MV-4-11 (cell line): ENCODE measurements around the gene PATE4.
A peak's percentile ranks its signal among the peaks of the same experiment; 100 is the strongest.
"Not testable (repeated sequence)": the region's sequence is repeated elsewhere in the genome, so short reads cannot be mapped to it uniquely, and the experiment has no call there.

Source experiments
- DNase-seq: peaks from one replicate; lab custom pipeline; 2025; lab: John Stamatoyannopoulos, UW

PATE4 gene, protein sequence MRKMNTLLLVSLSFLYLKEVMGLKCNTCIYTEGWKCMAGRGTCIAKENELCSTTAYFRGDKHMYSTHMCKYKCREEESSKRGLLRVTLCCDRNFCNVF

DNA sequence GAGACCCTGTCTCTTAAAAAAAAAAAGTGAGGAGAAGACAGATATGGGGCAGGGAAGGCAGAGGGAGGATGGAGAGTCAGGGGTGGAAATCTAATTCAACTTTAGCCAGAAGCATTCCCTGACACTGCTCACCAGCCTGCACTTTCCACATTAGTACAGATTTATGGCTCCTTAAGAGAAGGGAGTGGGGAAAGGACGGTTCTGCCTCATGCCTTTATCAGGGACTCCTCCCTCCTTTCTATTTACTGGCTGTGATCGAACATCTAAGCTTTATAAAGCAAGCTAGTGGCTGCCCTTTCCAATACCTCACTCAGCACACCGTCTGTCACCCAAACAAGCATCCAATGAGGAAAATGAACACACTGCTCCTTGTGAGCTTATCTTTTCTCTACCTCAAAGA, at the start of gene PATE4:
PATE4 (plus strand) TSS at position 301 of the 400 bp plus-strand sequence; CDS start at position 345, 44 bp downstream.
- no peak for DNase-seq

DNA sequence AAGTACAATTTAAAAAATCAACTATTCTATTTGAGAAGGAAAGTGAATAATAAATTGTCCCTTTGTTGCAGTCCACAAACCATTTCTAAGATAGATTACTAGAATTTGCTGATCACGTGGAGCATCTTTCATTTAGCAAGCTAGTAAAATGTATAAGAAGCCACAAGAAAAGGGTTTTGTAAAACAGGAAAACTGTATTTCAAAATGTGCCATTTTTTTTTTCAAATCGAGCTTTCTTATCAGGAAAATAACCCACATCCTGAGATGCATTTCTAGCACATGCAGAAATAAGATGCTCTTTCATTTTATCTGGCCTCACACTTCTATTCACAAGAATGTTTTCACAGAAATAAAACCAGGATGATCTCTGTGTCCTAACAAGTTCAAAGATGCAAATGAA, 48.4 kb upstream of the PATE4 start:
- no peak for DNase-seq

DNA sequence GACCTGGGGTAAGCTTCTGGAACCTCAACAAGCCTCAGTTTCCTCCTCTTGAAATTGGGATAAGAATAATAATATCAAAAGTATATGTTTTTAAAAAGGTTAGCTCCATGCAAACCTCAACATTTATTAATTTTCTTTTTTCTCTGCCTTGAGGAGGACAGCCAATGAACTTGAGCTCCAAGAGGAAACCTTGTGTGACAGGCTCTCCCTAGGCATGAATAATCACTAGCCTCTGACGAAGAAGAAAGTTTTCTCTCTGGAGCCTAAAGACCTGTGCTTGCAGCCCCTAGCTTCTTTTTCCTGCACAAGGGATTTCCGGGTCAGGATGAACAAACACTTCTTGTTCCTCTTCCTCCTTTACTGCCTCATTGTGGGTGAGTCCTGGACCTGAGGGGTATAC, 45.3 kb upstream of the PATE4 start, which contains the start of gene PATE3:
PATE3 (plus strand) TSS at position 301 of the 400 bp plus-strand sequence; CDS start at position 326, 25 bp downstream.
- peak; percentile 12 for DNase-seq

DNA sequence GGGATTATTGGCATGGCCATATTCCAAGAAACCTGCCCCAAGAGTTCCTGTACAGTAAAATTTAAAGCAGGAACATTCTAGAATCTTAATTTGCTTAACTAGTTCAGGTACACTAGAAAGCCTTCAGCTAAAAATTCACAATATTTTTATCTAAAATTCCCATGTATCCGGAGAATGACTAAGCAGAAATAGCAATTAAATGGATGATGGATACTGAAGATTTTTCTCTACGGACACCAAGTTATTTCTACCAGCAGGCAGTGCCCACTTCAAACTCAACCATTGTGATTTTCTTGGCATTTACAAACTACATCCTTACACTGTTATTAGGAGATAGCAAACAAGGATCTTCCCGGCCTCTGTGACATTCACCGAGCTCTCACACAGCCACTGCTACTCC, 42.3 kb upstream of the PATE4 start:
- DNase-seq: no peak

DNA sequence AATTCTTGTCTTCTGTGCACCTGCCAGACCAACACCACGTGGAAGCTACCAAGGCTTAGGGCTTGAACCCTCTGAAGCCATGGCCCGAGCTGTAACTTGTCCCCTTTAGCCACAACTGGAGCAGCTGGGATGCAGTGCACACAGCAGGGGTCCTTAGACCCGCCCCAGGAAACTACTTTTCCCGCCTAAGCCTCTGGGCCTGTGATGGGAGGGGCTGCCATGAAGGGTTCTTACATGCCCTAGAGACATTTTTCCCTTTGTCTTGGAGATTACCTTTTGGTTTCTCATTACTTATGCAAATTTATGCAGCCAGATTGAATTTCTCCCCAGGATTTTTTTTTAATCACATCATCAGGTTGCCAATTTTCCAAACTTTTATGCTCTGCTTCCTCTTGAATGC, 35.5 kb upstream of the PATE4 start:
- no peak for DNase-seq

DNA sequence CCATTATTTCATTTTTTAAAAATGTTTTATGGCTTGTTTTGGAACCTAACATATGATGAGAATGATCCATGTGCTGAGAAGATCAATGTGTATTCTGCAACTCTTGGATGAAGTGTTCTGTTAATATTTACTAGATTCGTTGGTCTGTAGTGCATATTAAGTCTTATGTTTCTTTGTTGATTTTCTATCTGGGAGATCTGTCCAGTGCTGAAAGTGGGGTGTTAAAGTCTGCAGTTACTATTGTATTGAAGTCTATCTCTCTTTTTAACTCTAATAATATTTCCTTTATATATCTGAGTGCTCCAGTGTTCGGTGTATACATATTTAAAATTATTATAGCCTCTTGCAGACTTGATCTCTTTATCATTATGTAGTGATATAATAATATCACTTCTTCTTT, 33.3 kb upstream of the PATE4 start:
- DNase-seq: no peak

DNA sequence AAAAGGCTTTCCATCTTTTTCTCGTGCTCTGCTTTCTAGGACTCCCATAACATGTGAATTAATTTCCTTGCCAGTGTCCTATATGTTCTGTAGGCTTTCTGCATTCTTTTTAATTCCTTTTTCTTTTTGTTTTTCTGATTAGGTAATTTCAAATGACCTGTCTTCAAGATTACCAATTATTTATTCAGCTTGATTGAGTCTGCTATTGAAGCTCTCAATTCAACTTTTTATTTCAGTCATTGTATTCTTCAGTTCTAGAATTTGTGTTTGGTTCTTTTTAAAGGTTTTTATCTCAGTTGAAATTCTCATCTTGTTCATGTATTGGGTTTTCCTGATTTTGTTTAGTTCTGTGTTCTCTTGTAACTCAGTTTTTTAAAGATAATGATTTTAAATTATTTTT, 30.7 kb upstream of the PATE4 start:
- DNase-seq: no peak

DNA sequence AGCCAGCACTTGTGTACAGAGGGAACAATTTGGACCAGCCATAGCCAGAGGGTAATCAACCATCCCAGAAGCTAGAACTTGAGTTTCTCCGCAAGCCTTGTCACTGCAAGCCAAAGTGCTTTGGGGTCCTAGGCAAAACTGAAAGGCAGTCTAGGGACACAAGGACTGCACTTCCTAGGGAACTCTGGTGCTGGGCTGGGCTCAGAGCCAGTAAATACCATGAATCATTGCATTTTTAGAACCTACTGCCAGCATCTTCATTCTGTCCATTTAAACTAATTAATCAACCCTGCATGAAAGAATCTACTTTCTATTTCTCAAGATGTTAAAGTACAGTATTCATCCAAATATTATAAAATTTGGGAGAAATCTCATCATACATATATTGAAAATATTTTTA, 25.2 kb upstream of the PATE4 start:
- DNase-seq: no peak

DNA sequence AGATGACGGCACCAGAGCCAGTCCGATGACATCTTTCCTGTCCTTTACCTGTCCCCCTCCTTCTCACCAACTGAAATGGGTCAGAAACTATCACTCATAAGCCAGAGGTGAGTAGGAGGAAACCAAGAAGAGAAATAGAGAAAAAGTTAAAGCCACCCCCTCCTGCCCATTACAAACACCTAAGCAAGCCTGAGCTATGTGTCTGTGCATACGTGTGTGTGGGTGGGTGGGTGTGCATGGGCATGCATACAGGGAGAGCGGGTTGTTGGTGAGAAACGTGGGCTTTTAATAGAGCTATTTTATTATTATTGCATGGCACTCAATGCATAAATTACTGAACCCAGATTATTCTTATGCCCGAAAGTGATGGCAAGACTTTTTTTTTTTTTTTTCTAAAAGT, 2.6 kb downstream of the PATE4 start:
- DNase-seq: no peak

DNA sequence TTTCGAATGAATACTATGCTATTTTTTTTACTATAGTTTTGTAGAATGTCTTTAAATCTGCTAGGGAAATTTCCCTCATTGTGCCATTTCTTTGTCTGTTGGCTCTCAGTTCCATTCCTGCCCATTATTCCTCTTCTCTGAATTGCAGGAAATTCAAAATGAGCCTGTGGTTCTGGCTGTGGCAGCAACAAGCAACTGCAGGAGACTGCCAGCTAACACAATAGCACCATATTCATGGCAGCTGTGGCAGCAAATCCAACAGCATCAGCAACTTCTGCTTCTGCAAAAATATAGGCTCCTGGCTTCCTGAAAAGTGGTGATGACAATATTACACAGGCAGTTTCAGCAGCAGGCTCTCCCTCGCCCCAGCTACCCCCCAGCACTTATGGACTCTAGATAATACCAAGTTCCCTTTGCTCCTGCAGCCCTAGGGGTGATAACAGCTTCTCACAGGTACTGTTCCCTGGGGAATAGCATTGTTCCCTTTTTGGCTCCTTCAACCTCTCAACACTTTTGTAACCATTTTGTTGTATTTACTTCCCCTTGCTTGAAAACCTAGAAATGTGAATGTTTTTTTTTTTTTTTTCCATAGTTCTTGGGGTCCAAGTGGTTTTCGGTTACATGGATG, 9.3 kb downstream of the PATE4 start:
- DNase-seq: peak; percentile 76

DNA sequence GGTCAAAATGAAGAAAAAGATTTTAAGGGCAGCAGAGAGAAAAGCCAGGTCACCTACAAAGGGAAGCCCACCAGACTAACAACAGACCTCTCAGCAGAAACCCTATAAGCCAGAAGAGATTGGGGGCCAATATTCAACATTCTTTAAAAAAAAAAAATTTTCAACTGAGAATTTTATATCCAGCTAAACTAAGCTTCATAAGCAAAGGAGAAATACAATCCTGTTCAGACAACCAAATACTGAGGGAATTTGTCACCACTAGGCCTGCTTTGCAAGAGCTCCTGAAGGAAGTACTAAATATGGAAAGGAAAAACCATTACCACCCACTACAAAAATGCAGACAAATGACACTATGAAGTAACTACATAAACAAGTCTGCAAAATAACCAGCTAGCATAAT, 13.1 kb downstream of the PATE4 start:
- no peak for DNase-seq

DNA sequence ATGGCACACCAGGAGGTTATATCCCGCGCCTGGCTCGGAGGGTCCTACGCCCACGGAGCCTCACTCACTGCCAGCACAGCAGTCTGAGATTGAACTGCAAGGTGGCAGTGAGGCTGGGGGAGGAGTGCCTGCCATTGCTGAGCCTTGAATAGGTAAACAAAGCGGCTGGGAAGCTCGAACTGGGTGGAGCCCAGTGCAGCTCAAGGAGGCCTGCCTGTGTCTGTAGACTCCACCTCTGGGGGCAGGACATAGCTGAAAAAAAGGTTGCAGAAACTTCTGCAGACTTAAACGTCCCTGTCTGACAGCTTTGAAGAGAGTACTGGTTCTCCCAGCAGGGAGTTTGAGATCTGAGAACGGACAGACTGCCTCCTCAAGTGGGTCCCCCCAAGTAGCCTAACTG, 24.6 kb downstream of the PATE4 start:
- not testable (repeated sequence) for DNase-seq

DNA sequence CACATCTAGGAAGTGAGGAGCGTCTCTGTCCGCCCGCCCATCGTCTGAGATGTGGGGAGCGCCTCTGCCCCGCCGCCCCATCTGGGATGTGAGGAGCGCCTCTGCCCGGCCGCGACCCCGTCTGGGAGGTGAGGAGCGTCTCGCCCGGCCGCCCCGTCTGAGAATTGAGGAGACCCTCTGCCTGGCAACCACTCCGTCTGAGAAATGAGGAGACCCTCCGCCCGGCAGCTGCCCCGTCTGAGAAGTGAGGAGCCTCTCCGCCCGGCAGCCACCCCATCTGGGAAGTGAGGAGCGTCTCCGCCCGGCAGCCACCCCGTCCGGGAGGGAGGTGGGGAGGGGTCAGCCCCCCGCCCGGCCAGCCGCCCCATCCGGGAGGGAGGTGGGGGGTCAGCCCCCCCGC, 29.7 kb downstream of the PATE4 start:
- not testable (repeated sequence) for DNase-seq

DNA sequence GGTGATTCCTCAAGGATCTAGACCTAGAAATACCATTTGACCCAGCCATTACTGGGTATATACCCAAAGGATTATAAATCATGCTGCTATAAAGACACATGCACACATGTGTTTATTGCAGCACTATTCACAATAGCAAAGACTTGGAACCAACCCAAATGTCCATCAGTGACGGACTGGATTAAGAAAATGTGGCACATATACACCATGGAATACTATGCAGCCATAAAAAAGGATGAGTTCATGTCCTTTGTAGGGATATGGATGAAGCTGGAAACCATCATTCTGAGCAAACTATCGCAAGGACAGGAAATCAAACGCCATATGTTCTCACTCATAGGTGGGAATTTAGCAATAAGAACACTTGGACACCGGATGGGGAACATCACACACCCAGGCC, 32.2 kb downstream of the PATE4 start:
- not testable (repeated sequence) for DNase-seq

DNA sequence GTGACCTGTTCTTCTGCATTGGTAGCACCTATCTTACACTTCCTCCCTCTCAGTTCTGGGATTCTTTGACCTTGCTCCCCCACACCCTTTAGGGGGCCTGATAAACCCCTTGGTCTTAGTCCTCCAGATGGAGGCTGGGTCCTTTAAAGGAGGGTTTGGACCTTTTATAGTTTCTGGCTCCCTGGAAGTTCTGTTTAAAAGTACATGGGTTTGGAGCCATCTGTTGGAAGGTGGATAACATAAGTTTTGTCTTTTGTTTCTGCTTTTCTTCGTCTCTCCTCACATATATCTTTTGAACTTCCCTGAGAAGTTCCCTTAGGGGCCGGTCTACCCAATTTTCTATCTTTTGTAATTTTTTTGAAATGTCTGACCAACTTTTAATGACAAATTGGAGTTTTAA, 36.4 kb downstream of the PATE4 start:
- DNase-seq: no peak

DNA sequence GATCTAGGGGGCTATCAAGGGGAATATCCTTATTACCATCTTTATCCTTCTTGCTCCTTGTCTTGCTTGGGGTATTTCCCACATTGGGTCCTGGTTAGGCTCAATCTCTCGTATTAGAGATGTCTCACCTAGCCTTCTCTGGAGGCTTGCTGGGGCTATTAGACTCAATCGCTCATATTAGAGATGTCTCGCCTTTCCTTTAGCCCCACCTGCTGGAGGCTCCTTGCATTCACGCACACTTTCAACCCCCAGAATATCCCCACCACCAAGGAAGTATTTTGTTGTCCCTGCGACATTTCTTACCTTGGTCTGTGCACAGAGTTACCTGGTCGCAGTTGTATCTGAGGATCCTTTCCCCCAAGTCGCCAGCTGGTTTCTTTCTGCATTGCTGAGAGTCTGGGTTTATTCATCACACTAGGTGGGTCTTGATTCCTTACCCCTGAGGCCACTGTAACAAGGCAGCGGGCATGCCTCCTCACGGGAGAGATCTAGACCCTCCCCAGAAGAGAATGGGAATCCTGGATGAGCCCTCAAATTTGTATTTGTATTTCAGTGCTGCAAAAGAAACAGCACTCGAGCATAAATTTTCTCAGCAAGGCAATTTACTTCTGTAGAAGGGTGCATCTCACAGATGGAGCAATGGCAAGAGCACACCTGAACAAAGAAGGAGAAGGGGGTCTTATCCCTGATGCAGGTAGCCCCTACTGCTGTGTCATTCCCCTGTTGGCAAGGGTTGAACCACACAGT, 38.4 kb downstream of the PATE4 start:
- no peak for DNase-seq

DNA sequence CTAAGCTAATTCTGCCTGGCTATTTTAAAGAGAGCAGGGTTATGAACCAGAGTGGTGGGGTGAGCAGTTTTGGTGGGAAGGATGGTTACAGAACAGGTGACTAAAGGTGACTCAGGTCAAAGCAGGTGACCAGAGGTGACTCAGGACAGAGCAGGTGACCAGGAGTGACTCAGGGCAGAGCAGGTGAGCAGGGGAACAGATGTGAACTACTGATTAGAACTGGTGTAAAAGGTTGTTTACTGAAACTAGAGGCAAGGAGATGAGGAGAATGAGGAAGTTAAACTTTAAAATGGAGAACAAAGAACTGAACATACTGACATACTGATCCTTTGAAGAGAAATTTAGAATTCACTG, 39.0 kb downstream of the PATE4 start:
- peak; percentile 48 for DNase-seq

DNA sequence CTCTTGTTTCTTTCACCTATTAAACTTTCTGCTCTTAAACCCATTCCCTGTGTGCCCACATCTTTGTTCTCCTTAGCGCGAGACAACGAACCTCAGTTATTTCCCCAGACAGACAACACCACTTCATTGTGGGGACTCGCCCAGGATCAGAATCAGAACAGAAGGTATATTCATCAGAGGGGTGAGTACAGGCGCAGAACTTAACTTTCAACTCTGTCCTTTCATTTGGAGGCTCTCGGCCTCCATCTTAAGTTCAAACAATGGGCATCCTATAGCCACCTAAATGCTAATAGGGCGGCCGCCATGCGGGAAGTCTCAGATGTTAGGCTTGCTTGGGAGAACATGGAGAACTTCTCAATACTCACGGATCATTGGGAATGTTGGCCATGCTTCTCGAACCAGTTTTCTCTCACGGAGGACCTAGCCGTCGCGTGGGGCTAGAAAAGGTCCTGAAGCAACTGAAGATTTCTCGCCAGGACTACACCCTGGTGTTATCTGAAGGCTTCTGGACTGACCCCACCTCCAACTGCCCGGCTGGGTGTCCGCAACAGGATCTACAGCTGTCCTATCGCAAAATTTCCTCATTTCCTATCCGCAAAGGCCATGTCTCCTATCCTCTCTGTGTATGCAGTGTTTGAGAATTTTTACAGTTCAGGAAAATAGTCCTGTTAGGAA, 40.9 kb downstream of the PATE4 start:
- no peak for DNase-seq

DNA sequence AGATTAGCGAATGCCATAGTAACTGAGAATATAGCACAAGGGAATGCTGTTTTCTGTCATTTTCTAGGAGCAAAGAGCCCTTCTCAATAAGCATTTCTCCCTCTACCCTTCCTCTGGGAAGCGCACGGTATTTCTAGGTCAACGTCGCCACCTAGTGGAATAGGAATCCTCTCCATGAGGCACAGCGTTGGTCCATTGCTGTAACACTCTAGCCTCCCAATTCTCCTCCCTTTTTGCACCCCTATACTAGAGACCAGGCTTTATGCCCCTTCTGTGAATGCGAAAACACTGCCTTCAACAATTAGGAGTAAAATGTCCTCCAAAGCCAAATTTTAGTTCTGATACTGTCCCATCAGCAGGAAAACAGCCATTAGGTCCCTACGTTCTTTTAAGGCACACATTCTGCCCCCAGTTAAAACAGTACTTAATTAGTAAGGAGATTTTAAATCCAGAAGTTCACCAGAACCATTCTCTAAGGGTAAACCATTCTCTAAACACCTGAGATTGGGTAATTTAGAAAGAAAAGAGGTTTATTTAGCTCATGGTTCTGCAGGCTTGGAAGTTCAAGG, 41.5 kb downstream of the PATE4 start:
- DNase-seq: peak; percentile 35

DNA sequence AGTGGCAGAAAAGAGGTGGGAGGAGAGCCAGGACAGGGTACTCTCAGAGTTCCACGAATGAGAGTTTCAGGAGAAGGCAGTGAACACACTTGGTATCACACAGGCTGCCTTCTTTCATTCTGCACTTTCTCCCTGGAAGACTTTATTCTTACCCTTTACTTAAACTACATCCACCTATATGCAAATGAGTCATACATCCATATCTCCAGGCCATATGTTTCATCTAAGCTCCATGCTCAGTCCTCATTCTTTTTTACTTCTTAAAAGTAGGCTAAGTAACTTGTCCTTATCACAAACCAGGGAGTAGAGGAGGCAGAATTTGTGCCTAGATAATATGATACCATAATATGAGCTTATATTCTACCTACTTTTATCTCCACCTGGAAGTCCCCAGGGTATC, 48.2 kb downstream of the PATE4 start:
- no peak for DNase-seq

DNA sequence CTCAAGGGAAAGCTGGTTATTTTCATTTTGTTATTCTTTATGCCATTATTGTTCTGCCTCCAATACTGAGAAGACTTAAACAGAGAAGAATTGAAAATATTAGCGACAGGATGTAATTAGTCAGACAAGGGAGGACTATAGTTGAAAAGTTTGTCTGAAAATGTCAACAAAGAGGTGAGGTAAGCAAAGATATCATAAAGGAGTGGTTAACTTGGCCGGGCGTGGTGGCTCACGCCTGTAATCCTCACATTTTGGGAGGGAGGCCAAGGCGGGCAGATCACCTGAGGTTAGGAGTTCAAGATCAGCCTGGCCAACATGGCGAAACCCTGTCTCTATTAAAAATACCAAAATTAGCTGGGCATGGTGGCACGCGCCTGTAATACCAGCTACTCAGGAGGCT, 50.3 kb downstream of the PATE4 start:
- DNase-seq: no peak

DNA sequence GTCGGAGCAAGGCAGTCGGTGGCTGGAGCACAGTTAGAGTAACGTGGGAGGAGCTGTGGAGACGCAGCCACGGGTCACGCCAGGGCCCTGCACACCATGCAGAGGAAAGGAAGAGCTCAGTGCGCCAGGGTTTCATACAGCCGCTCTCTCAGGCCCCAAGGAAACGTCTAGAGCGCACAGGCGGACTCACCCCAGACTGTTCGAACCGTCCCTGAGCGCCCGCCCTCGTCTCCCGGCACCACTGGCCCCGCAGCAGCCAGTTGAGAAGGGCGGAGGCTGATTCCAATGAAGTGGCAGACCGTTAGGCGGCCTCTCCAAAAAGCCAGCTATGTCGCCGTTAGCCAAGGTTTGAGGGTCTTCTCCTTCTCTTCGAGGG, 53.9 kb downstream of the PATE4 start:
- DNase-seq: peak; percentile 72
